ENCODE measurements around the gene TECTA. TPM values are rescaled to one million over a fixed set of nuclear protein-coding genes. Genes with fewer than 3 reads are reported as not detected.
"Not testable (repeated sequence)": the region's sequence is repeated elsewhere in the genome, so short reads cannot be mapped to it uniquely, and the experiment has no call there.

TECTA gene
- total RNA-seq, 1 donor from 2014 or later: 2.0 TPM

DNA sequence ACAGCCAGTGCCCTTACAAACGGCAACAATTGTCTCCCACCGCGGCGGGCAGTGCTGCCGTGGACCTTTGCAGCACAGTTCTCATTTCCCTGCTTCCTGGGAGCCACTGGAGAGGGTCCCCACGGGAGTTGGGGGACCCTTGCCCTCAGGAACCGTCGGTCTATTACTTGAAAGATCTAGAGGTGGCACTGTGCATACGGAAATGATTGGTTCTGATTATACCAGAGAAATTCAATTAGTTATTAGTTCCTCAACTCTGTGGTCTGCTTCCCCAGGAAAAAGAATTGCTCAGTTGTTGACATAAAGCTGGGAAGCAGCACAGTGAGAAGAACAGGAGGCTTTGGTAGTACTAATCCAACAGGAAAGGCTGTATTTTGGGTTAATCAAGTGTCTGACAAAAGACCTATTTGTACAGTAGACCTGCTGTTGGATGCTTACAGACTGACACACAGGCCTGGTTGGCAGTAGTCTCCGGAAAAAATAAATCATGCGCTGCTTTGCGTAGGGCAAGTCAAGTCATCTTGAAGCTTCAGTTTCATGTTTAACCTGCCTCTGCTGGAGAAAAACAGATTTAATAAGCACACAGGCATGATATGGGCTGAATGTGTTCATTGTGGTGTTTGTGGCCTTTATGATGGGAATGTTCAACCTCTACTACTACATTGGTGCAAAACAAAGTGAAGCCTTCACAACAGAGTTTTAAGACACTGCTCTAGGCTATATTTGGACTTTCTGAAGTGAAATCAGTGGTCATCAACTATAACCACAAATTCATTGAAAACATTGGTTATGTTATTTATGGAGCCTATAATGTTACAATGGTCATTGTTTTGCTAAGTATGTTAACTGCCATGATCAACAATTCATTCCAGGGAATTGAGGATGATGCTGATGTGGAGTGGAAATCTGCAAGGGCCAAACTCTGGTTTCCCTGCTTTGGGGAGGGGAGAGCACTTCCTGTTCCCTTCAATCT lies 136.9 kb downstream of the TECTA start:
- Mint-ChIP-seq H3K4me3 (ENCODE audit: low read depth) (no peak overlapping the region), H3K27ac (no peak overlapping the region), H3K4me1 (ENCODE audit: low read depth) (peaks cover 46% of the 10 kb centered on the region), H3K36me3 (ENCODE audit: insufficient read depth) (no peaks in the 10 kb centered on the region), H3K9me3 (ENCODE audit: low read depth) (no peaks in the 10 kb centered on the region), H3K27me3 (peaks cover 3% of the 10 kb centered on the region)
- no peak for DNase-seq (ENCODE audit: low spot score, unreplicated experiment)
- TF ChIP-seq, protein P1, sequence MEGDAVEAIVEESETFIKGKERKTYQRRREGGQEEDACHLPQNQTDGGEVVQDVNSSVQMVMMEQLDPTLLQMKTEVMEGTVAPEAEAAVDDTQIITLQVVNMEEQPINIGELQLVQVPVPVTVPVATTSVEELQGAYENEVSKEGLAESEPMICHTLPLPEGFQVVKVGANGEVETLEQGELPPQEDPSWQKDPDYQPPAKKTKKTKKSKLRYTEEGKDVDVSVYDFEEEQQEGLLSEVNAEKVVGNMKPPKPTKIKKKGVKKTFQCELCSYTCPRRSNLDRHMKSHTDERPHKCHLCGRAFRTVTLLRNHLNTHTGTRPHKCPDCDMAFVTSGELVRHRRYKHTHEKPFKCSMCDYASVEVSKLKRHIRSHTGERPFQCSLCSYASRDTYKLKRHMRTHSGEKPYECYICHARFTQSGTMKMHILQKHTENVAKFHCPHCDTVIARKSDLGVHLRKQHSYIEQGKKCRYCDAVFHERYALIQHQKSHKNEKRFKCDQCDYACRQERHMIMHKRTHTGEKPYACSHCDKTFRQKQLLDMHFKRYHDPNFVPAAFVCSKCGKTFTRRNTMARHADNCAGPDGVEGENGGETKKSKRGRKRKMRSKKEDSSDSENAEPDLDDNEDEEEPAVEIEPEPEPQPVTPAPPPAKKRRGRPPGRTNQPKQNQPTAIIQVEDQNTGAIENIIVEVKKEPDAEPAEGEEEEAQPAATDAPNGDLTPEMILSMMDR (IDR thresholded peaks at IDR 0.05; ENCODE audit: unreplicated experiment): no peak

DNA sequence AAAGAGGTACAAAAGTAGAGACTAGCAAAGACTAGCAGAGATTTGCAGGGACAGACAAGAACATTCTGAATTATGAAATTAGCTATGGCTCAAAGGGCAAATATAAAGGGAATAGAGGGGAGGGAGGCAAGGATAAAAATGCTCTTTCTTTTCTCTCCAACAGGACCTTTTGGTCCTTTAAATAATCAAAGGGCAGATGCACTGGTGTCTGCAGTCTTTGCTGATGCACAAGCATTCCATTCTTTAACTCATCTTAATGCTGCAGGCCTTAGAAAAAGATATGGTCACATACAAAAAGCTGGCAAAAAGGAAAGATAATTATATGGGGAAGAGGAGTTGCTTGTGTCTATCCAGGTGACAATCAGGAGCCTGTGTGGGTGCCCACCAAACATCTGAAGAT lies 137.9 kb downstream of the TECTA start:
- H3K9me3 Mint-ChIP-seq (ENCODE audit: low read depth): no peaks in the 10 kb centered on the region
- DNase-seq (ENCODE audit: low spot score, unreplicated experiment): no peak
- H3K4me1 Mint-ChIP-seq (ENCODE audit: low read depth): peaks cover 46% of the 10 kb centered on the region
- TF ChIP-seq, protein P1 (IDR thresholded peaks at IDR 0.05; ENCODE audit: unreplicated experiment): no peak
- H3K36me3 Mint-ChIP-seq (ENCODE audit: insufficient read depth): no peaks in the 10 kb centered on the region
- peaks cover 3% of the 10 kb centered on the region for H3K27me3 Mint-ChIP-seq
- no peak overlapping the region for H3K4me3 Mint-ChIP-seq (ENCODE audit: low read depth)
- H3K27ac Mint-ChIP-seq: no peak overlapping the region

DNA sequence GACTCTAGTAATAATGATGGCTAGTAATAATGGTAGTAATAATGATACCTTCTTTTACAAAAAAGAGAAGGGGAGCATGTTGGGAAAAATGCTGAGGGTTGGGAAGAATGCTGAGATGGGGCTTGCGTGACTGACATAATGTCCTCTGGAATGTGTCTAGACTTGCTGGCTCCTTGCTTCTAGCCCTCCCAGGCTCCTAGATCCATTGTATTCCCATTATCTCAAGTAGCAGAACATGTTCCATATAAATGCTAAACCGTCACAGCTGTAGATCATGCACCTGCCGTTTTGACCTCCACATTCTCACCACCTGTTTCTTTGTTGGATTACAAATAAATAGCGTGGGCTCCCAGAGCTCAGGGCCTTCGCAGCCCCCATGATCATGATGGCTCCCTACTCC lies 139.0 kb downstream of the TECTA start:
- peak overlapping the region; percentile 2 for H3K27ac Mint-ChIP-seq
- not testable (repeated sequence) for DNase-seq (ENCODE audit: low spot score, unreplicated experiment); H3K4me3 Mint-ChIP-seq (ENCODE audit: low read depth); H3K27me3 Mint-ChIP-seq; H3K9me3 Mint-ChIP-seq (ENCODE audit: low read depth); H3K36me3 Mint-ChIP-seq (ENCODE audit: insufficient read depth)
- peaks cover 42% of the 10 kb centered on the region for H3K4me1 Mint-ChIP-seq (ENCODE audit: low read depth)

DNA sequence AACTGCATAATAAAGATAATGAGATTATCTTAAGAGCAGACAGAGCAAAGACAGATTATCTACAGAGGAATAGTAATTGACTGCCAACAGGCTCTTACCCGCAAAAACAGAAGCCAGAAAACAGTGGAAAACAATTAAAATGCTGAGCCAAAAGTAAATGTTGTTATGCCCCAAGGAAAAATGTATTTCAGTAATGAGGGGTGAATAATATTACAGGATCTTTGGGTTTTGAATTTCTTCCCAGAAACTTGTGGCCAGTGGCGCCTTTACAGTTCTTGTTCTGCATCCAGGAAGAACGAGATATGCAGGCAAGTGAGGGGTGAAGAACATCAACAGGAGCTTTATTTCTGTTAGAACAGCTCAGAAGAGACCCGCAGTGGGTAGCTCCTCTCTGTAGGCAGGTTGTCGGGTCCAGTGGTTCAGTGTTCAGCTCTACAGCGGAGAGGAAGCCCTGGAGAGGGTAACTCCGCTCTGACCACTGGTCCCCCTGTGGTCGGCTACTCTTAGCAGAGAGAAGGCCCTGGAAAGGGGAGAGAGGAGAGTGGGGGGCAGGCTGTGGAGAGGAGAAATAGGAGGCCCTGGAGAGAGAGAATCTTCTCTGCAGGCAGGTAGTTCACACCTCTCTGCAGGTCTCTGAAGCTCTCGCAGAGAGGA lies 139.7 kb downstream of the TECTA start:
- H3K9me3 Mint-ChIP-seq (ENCODE audit: low read depth): no peaks in the 10 kb centered on the region

More for the DNA sequence above, 139.7 kb downstream of the TECTA start:
- Mint-ChIP-seq H3K36me3 (ENCODE audit: insufficient read depth) (no peaks in the 10 kb centered on the region), H3K27ac (no peak overlapping the region), H3K4me1 (ENCODE audit: low read depth) (peaks cover 35% of the 10 kb centered on the region), H3K4me3 (ENCODE audit: low read depth) (no peak overlapping the region), H3K27me3 (peaks cover 3% of the 10 kb centered on the region)
- no peak for DNase-seq (ENCODE audit: low spot score, unreplicated experiment)
- TF ChIP-seq, protein P1 (IDR thresholded peaks at IDR 0.05; ENCODE audit: unreplicated experiment): no peak

Other genes starting within 250 kb of the TECTA start
- gene TBCEL, start 77.1 kb upstream of the TECTA start, total RNA-seq: 28.6 and 28.9 TPM in 2 replicates
- gene SC5D, start 191.5 kb downstream of the TECTA start, total RNA-seq: 58.7 and 63.5 TPM in 2 replicates

All from progenitor cell of endocrine pancreas (in vitro differentiated cells).